ENCODE results near the gene GPR25.
"Not testable (repeated sequence)": the region's sequence is repeated elsewhere in the genome, so short reads cannot be mapped to it uniquely, and the experiment has no call there.

GPR25 gene

GRCh38 chr1:200895801-200896530 lies 23.2 kb downstream of the GPR25 start:
- DNase-seq, result no peak

- no peak for DNase-seq
Observed at GRCh38 chr1:200896531-200897196, 23.9 kb downstream of the GPR25 start.

DNA sequence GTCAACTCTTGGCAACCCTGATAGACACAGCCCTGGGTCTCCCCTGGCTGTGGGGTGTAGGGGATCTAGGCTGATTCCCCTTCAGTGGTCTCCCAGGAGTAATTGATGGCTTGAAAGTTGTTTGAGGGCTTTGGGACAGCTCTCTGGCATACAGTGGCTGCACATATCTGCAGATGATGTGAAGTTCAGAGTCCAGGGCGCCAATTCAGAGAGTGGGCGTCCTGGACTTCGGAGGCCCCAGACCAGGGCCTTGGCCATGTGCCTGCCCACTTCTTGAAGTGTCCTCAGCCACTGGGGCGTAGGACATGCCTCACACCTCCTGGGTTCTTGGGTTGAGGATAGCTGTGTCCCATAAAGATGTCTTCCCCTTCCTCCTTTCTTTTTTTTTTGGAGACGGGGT lies 24.5 kb downstream of the GPR25 start:
- DNase-seq, result no peak

DNA sequence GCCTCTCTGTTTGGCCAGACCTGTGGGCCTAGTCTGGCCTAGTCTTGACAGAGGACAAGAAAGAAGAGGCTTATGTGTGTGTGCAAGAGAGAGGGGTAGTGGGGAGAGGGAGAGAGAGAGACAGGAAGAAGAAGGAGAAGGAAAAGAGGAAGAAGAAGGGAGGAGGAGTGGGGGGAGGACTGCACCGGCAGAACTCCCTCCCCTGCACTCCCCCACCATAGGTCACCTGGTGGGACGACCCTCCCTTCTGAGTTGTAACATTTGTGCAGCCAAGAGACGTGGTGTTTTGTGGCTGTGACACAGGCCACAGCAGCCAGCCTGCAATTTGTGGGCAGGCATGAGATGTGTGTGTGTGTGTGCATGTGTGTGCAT lies 26.2 kb downstream of the GPR25 start:
- no peak for DNase-seq

DNA sequence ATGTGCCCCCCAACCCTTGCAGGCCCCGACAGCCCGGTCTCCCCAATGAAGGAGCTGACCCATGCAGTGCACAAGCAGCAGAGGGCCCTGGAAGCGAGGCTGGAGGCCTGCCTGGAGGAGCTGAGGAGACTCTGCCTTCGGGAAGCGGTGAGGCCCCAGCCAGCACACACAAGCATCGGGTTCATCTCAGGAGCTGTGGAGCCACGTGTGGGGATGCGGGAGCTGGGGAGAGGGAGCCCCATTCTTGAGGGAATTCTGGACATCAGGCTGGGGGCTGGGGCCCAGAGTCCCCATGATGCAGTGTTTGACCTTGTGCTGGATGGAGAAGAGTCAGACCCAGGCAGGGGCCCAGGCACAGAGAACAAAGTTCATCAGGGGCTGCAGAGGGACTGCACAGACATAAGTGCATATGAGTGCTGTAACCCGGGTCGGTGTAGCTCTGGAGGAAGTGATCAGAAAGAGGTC lies 26.7 kb downstream of the GPR25 start:
- no peak for DNase-seq

GRCh38 chr1:200899954-200900867 lies 27.4 kb downstream of the GPR25 start:
- no peak for DNase-seq

DNA sequence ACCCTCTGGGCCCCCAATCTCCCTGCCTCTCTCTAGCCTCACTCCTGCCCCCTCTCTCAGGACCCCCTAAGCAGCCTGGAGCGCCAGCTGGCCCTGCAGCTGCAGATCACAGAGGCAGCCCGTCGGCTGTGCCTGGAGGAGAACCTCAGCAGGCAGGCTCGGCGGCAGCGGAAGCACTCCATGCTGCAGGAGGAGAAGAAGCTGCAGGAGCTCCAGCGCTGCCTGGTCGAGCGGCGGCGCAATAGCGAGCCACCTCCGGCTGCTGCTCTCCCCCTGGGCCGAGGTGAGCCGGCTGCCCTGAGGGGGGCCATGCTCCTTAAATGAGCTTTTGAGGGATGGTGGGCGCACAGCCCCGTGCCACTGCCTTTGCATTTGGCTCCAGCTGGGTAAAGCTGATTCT lies 28.1 kb downstream of the GPR25 start:
- no peak for DNase-seq

DNA sequence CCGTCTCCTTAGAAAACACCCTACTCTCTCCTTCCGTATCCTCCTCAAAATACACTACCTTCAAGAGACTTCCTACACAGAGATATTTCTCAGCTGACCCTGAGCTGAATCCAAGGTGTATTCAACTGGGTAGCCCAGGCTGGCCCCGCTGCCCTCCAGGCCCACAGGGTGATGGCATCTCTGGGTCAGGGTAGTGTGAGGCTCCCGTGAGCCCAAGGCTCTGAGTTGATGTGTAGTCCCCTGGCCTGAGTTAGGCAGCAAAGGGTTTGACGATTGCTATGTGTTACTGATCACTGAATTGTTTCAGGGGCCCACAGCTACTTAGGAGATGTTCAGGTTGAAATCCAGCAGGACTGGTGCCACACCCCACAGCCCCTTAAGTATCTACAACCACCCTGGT lies 28.6 kb downstream of the GPR25 start:
- no peak for DNase-seq

- no peak for DNase-seq
Observed at GRCh38 chr1:200901796-200902444, 29.1 kb downstream of the GPR25 start.

GRCh38 chr1:200903793-200904192 lies 31.0 kb downstream of the GPR25 start:
- DNase-seq, result no peak

GRCh38 chr1:200904772-200905171 lies 32.0 kb downstream of the GPR25 start:
- no peak for DNase-seq

- DNase-seq, result no peak
Observed at GRCh38 chr1:200905411-200906052, 32.8 kb downstream of the GPR25 start.

DNA sequence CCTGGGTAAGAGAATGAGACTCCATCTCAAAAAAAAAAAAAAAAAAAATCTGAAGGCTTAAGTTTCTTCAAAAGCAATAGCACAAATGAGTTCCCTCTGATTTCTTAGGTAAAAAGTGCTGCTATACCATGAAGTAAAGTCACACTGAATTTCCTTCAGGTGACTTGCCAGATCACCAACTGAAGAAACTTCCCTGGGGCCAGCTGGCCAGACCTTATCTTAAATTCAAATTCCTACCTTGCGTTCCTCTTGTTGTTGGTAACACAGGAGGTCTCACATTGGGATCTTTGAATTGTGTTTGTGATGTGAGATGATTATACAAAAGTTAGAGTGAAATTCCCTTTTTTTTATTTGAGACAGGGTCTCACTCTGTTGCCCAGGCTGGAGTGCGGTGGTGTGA lies 33.7 kb downstream of the GPR25 start:
- DNase-seq, result no peak

- no peak for DNase-seq
Observed at GRCh38 chr1:200907611-200908097, 34.9 kb downstream of the GPR25 start.

DNA sequence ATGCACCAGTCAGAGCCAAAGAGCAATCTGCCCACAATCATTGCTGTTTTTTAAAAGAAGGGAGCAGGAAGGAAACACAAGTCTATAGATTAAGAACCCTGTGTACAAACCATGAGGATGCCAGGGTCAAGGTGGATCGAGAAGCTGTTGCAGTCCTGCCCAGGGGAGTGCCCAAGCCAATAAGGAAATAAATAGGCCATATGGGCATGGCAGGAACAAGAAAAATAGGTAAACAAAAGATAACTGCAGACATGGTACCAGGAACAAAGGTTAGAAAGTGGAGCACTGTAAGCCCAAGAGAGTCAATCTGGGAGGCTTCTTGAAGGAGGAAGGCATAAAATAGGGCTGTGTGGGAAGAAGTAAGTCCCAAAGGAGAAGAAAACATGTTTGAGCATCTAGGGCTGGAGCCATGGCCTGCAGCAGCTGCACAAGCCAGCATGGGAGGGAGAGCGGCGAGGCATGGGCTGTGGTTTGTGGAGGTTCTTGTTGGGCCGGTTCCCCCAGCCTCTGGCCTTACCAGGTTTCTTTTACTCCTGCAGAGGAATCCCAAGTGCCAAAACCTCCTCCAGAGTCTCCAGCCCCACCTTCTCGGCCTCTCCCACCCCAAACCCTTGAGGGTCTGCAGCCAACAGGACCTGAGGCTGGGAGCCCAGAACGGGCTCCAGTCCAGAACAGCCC lies 35.5 kb downstream of the GPR25 start:
- no peak for DNase-seq

DNA sequence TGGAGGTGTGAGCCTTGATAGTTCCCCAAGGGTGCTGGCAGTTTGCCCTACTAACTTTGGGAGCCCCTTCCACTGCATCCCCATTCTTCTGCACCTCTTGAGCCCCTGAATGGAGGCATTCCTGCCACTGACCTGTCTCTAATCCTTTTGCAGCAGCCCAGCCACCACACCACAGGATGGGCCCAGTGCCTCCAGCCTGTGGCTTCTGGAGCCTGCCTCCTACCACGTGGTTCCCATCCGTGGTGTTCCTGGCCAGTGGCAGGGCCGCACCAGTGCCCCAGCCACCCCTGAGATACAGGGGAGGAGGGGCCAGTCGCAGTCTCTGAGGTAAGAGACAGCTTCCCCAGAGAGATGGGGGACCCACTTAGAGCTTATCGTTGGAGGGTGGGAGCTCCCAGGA lies 36.3 kb downstream of the GPR25 start:
- DNase-seq, result no peak

GRCh38 chr1:200909757-200910239 lies 37.0 kb downstream of the GPR25 start:
- no peak for DNase-seq

GRCh38 chr1:200911361-200911760 lies 38.6 kb downstream of the GPR25 start:
- no peak for DNase-seq

GRCh38 chr1:200911936-200912335 lies 39.2 kb downstream of the GPR25 start:
- DNase-seq, result not testable (repeated sequence)

- DNase-seq, result no peak
Observed at GRCh38 chr1:200912737-200913407, 40.1 kb downstream of the GPR25 start.

DNA sequence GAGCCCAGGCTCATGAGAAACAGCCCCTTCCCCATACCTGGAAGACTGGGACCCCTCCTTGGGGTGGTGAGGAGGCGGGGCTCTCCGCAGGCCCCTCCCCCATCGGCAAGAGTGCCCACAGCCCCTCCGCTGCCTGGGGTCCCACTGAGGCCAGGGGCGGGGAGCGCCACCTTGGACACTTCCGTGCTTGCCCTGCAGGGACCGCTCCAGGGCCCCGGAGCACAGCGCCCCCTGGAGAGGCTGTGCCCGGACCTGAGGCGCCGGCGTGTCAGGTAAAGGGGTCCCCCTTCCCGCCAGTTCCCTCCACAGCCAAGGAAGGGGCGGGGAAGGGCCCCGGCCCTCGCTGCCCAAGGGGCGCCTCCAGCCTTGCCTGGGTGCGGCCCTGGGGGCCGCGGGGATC lies 43.4 kb downstream of the GPR25 start:
- DNase-seq, result no peak
